ENCODE measurements around the gene PRAME.
"Not testable (repeated sequence)": the region's sequence is repeated elsewhere in the genome, so short reads cannot be mapped to it uniquely, and the experiment has no call there.

The PRAME gene

DNA sequence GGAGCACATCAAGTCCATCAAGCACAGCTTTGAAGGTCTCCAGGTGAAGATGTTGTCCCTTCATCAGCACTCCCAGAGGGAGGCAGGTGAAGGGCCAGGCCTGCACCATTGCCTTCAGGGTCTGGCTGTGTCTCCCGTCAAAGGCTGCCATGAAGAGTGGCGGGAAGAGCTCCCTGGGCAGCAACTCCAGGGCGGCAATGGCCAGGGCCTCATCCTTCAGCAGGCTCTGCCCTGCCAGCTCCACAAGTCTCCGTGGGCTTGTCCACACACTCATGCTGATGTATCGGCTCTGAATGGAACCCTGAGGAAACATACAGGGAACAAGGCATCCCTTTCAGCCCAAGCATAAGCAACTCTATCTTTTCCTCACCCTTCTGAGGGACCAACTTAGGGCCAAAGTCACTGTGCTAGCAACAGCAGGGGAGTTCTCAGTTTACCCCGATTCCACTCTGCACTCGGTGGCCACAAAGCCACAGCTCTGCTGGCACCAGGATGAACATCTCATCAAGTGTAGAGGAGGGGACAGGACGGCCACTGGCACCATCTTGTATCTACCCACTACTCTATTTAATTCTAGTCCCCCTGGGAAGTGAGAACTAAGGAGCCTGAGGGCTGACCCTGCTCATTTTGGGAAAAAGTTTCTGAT is 8.2 kb downstream of the PRAME start:
- DNase-seq (ENCODE audit: low spot score), result no peak

- DNase-seq (ENCODE audit: low spot score), result no peak
Measured at GRCh38 chr22:22548910-22549309, 10.2 kb downstream of the PRAME start.

GRCh38 chr22:22548317-22548716 is 10.7 kb downstream of the PRAME start:
- no peak for DNase-seq (ENCODE audit: low spot score)

DNA sequence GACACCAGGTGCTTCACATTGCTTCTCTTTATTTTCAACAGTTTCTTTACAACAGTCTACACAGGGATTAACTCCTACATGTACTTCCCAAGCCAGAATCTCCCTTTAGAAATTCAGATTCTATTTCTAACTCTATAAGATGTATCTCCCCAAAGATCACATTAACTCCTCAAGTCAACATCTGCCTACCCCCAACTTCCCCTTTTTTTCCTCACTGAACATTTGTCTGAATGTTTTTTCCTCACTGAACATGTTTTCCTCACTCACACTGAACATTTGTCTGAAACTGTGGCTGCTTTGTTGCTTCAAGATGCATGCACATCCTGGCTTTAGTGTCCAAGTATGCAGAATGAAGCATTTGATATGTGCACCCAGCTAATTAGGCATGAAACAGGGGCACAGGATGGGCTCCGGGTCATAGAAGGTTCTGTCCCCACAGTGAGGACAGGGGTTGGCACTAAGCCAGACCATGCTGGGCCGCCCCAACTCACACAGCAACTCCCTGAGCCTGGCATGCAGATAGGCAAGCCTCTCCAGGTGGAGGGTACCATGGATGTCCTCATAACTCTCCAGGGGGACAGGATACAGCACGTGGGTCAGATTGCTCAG is 11.3 kb downstream of the PRAME start:
- no peak for DNase-seq (ENCODE audit: low spot score)

DNA sequence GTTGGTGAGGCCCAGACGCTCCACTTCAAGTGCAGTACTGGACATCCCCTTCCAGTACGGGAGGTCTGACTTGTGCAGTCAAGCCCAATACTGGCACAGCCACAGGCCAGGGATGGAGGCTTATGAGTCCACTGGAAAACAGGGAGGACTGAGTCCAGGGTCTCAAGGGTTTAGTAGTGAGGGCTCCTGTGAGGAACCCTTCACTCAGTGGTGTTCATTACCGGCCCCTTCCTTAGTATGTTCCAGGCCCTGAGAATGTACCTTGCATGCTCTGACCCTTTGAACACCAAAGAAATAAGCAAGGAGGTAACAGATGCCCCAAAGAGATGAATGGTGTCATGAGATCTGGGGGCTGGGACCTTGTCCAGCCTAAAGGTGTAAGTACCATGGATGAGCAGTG is 11.8 kb downstream of the PRAME start:
- no peak for DNase-seq (ENCODE audit: low spot score)

DNA sequence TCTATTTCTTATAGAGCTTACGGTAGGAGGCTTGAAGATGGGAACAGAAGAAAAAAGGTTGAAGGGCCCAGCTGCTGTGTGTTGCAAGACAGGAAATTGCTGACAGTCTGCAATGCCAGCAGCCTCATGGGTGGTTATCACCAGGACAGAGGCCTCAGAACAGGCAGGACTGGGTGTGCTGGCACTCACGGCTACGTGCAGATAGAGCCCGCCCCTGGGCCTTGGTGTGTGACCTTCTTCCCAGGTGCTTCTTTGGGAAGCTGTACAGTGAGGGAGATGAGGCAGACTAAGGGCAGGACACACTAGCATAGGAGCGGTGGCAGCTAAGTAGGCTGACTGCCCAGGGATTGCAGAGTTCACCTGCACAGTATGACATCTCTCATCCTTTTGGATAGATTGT is 12.6 kb downstream of the PRAME start:
- no peak for DNase-seq (ENCODE audit: low spot score)

GRCh38 chr22:22545084-22545483 is 14.0 kb downstream of the PRAME start:
- no peak for DNase-seq (ENCODE audit: low spot score)

- no peak for DNase-seq (ENCODE audit: low spot score)
Measured at GRCh38 chr22:22538226-22538989, 20.7 kb downstream of the PRAME start.

DNA sequence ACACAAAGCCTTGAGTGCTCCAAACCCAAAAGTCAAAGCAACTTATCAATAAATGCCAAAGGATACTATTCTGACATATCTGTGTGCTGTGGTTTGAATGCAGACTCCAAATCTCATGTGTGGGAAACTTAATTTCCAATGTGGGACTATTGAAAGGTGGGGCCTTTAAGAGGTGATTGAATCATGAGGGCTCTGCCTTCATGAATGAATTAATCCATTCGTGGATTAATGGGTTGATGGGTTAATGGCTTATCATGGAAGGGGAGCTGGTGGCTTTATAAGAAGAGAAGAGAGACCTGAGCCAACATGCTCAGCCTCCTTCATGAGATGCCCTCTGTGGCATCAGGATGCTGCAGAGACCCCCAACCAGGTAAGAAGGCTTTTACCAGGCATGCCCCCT is 22.1 kb downstream of the PRAME start:
- no peak for DNase-seq (ENCODE audit: low spot score)

- no peak for DNase-seq (ENCODE audit: low spot score)
Measured at GRCh38 chr22:22536515-22536914, 22.6 kb downstream of the PRAME start.

GRCh38 chr22:22535662-22536061 is 23.4 kb downstream of the PRAME start:
- DNase-seq (ENCODE audit: low spot score), result no peak

DNA sequence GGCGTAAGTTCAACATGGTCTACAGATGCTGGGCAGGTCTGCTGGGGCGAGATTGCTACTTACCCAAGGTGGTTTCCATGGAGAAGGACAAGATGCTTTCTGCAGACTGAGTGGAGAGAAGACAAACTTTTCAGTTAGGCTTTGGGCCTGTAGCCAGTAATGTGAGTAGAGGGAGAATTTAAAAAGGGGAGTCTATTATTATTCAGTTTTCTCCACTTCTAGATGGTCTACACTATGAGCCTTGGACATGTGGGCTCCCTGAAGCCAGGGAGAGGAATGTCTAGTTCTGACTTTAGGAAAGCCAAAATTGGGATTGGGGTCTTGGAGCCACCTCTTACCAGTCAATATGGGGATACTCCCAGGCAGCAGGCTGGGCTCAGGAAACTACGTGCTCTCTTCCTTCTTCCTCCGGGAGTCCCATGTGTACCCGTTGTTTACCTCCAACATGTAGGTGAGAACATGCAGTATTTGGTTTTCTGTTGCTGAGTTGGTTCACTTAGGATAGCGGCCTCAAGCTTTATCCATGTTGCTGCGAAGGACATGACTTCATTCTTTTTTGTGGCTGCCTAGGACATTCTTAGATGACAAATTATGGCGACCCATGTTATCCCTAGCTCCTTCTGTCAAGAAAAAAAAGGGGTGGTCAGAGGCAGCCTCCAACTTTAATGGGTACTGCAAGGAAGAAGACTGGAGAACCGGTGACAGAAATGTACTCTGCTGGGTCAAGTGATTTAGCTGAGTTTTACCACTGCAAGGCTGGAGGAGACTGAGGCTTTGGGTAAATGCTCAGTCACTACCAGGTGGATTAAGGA is 24.3 kb downstream of the PRAME start:
- DNase-seq (ENCODE audit: low spot score), result no peak

GRCh38 chr22:22533863-22534262 is 25.2 kb downstream of the PRAME start:
- DNase-seq (ENCODE audit: low spot score), result no peak

- DNase-seq (ENCODE audit: low spot score), result no peak
Measured at GRCh38 chr22:22533417-22533816, 25.6 kb downstream of the PRAME start.

DNA sequence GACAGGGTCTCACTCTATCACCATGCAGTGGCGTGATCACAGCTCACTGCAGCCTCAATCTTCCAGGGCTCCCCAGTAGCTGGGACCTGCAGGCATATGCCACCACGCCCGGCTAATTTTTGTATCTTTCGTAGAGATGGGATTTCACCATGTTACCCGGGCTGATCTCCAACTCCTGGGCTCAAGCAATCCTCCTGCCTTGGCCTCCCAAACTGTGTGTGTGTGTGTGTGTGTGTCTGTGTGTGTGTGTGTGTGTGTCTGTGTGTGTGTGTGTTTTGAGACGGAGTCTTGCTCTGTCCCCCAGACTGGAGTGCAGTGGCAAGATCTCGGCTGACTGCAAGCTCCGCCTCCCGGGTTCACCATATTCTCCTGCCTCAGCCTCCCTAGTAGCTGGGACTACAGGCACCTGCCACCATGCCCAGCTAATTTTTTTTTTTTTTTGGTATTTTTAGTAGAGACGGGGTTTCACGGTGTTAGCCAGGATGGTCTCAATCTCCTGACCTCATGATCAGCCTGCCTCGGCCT is 26.5 kb downstream of the PRAME start:
- not testable (repeated sequence) for DNase-seq (ENCODE audit: low spot score)

DNA sequence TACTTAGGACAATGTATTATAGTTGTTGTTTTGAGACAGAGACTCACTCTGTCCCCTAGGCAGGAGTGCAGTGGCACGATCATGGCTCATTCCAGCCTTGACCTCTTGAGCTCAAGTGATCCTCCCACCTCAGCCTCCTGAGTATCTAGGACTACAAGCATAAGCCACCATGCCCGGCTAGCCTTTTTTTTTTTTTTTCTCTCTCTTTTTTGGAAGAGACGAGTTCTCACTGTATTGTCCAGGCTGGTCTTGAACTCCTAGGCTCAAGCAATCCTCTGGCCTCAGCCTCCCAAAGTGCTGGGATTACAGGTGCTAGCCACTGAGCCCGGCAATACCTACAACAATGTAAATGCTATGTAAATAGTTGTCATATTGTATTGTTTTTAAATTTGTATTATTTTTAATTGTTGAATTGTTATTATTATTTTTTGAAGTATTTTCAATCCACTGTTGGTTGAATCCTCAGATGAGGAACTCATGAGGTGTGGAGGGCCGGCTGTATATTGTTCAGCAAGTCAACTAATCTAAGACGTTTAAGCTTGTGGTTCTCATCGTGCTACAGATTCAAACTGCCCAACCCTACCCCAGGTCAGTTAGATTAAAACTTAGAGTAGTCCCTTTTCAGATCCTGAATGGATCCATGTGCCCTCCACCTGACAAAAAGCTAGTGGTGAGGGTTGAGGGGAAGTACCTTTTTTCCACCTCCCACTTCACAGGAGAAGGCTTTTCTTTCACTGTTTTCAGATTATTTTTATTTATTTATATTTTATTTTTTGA is 27.1 kb downstream of the PRAME start:
- DNase-seq (ENCODE audit: low spot score), result no peak

GRCh38 chr22:22528780-22529179 is 30.3 kb downstream of the PRAME start:
- DNase-seq (ENCODE audit: low spot score), result no peak

- DNase-seq (ENCODE audit: low spot score), result no peak
Measured at GRCh38 chr22:22527312-22527711, 31.8 kb downstream of the PRAME start.

DNA sequence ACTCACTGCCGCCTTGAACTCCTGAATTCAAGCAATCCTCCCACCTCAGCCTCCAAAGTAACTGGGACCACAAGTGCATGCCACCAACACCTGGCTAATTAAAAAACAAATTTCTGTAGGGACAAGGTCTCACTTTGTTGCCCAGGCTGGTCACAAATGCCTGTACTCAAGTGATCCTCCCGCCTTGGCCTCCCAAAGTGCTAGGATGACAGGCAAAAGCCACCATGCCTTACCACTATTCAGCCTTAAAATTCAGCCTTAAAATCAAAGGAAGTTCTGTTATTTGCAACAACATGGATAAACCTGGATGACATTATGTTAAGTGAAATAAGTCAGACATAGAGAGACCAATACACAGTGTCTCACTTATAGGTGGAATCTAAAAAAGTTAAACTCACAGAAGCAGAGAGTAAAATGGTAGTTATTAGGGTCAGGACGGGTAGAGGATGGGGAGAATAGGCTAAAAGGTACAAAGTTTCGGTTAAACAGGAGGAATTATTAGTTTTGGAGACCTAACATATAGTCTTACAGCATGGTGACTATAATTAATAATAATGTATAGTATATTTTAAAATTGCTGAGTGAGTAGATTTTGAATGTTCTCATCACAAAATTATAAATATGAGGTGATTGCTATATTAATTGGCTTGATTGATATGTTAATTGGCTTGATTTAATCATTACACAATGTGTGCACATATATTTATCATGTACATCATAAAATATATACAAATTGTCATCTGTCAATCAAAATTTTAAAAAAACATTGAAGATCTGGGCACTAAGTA is 32.7 kb downstream of the PRAME start:
- no peak for DNase-seq (ENCODE audit: low spot score)

DNA sequence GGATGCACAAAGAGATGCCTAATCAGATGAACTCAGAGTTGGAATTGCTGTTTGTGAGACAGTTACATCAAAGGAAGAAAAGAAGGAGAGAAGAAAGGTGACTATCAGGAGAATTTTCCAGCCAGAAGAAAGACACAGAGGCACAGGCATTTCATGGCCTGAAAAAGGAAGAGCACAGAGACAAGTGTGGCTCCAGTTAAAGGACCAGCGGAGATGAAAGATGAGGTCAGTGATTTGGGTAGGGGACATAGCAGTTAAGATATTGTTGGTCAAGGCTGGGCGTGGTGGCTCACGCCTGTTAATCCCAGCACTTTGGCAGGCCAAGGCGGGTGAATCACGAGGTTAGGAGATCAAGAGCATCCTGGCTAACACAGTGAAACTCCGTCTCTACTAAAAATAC is 35.6 kb downstream of the PRAME start:
- DNase-seq (ENCODE audit: low spot score), result no peak

GRCh38 chr22:22521631-22522030 is 37.4 kb downstream of the PRAME start:
- DNase-seq (ENCODE audit: low spot score), result no peak

Data from CD4-positive, alpha-beta T cell treated with Interleukin-2 at 100 ng/mL for 4 hours (primary cell).